Mesendoderm (in vitro differentiated cells): ENCODE results near the gene C21orf58.
A peak's percentile ranks its signal among the peaks of the same experiment; 100 is the strongest.

Experiments used
- DNase-seq: peaks from one replicate; pipeline ENCODE4 v3.0.0; 2013
- H2AK5ac ChIP-seq: 2 replicates; pipeline ENCODE4 v1.6.1; 2013; ENCODE audit warnings: low read length, inconsistent platforms
- H2BK120ac ChIP-seq: 2 replicates; pipeline ENCODE4 v1.6.1; 2013; ENCODE audit warnings: low read depth, mild to moderate bottlenecking, low read length, moderate library complexity, mixed read lengths
- H2BK15ac ChIP-seq: replicated peaks from 2 replicates; pipeline ENCODE4 v1.6.1; 2013; ENCODE audit warnings: low read depth, mild to moderate bottlenecking, moderate library complexity
- H2BK5ac ChIP-seq: 2 replicates; pipeline ENCODE4 v1.6.1; 2013; ENCODE audit warnings: low read length, inconsistent platforms
- H3K18ac ChIP-seq: 2 replicates; pipeline ENCODE4 v1.6.1; 2013; ENCODE audit warnings: mild to moderate bottlenecking, low read length, mixed read lengths
- H3K23ac ChIP-seq: one replicate; pipeline ENCODE4 v1.6.1; 2013; ENCODE audit warnings: low read length
- H3K27ac ChIP-seq: 2 replicates; pipeline ENCODE4 v1.5.1; 2013; ENCODE audit warnings: low read depth, mild to moderate bottlenecking, inconsistent platforms, low read length, moderate library complexity
- H3K27me3 ChIP-seq: 2 replicates; pipeline ENCODE4 v1.6.1; 2013; ENCODE audit warnings: low read length, control low read depth, mild to moderate bottlenecking, inconsistent platforms; ENCODE audit not compliant: insufficient read depth, poor library complexity
- H3K36me3 ChIP-seq: 2 replicates; pipeline ENCODE4 v1.6.1; 2013; ENCODE audit warnings: low read length, inconsistent platforms; ENCODE audit not compliant: control insufficient read depth, insufficient read depth
- H3K4ac ChIP-seq: one replicate; pipeline ENCODE4 v1.6.1; 2013; ENCODE audit warnings: low read depth, mild to moderate bottlenecking, low read length, moderate library complexity
- H3K4me1 ChIP-seq: 2 replicates; pipeline ENCODE4 v1.6.1; 2013; ENCODE audit warnings: low read depth, low read length, inconsistent platforms; ENCODE audit not compliant: control insufficient read depth
- H3K4me2 ChIP-seq: 2 replicates; pipeline ENCODE4 v1.6.1; 2013; ENCODE audit warnings: low read length
- H3K4me3 ChIP-seq: 2 replicates; pipeline ENCODE4 v1.5.1; 2013; ENCODE audit warnings: mild to moderate bottlenecking, low read length
- H3K56ac ChIP-seq: one replicate; pipeline ENCODE4 v1.6.1; 2013; ENCODE audit warnings: low read length
- H3K79me1 ChIP-seq: 2 replicates; pipeline ENCODE4 v1.6.1; 2013; ENCODE audit warnings: low read length, inconsistent platforms
- H3K79me2 ChIP-seq: 2 replicates; pipeline ENCODE4 v1.6.1; 2013; ENCODE audit warnings: mild to moderate bottlenecking, low read length; ENCODE audit not compliant: control insufficient read depth, insufficient read depth
- H3K9ac ChIP-seq: 2 replicates; pipeline ENCODE4 v1.6.1; 2013; ENCODE audit warnings: low read length, inconsistent platforms
- H4K5ac ChIP-seq: one replicate; pipeline ENCODE4 v1.6.1; 2013; ENCODE audit warnings: low read length
- H4K8ac ChIP-seq: one replicate; pipeline ENCODE4 v1.6.1; 2013; ENCODE audit warnings: low read depth, mild to moderate bottlenecking, control low read depth, low read length, moderate library complexity
- WGBS: extraction: QIAGEN DNeasy Blood & Tissue Kit; methylation state at CpG from one replicate; pipeline ENCODE4 v1.1.7; 2013; ENCODE audit warnings: low lambda C conversion rate, missing lambda C conversion rate; ENCODE audit not compliant: insufficient coverage; ENCODE audit errors: extremely low coverage; 5-methylcytosine and 5-hydroxymethylcytosine counted together

C21orf58 gene

GRCh38 chr21:46255166-46255565 lies 68.5 kb downstream of the C21orf58 start:
- Histone ChIP-seq H3K18ac (no peak overlapping the region), H2BK5ac (no peak overlapping the region), H2BK120ac (no peak overlapping the region), H3K4ac (no peak overlapping the region), H3K36me3 (peaks cover 28% of the 10 kb centered on the region), H3K79me2 (no peaks in the 10 kb centered on the region), H3K27ac (no peak overlapping the region), H3K4me2 (no peak overlapping the region), H3K23ac (no peak overlapping the region), H3K79me1 (no peaks in the 10 kb centered on the region), H4K8ac (no peak overlapping the region), H3K56ac (no peak overlapping the region), H2BK15ac (no peak overlapping the region), H3K27me3 (no peaks in the 10 kb centered on the region), H4K5ac (no peak overlapping the region), H2AK5ac (no peak overlapping the region), H3K4me1 (no peaks in the 10 kb centered on the region), H3K9ac (no peak overlapping the region), H3K4me3 (no peak overlapping the region)
- no peak for DNase-seq
- no CpG with 5 or more reads among the region's 11 CpGs for WGBS

GRCh38 chr21:46254208-46254975 lies 69.3 kb downstream of the C21orf58 start:
- Histone ChIP-seq H3K79me1 (no peaks in the 10 kb centered on the region), H3K36me3 (peaks cover 29% of the 10 kb centered on the region), H3K4me2 (no peak overlapping the region), H3K9ac (no peak overlapping the region), H3K79me2 (no peaks in the 10 kb centered on the region), H2AK5ac (no peak overlapping the region), H3K4me1 (no peaks in the 10 kb centered on the region), H2BK5ac (no peak overlapping the region), H4K8ac (no peak overlapping the region), H2BK15ac (no peak overlapping the region), H3K4me3 (no peak overlapping the region), H3K27me3 (no peaks in the 10 kb centered on the region), H3K27ac (no peak overlapping the region), H3K56ac (no peak overlapping the region), H2BK120ac (no peak overlapping the region), H3K4ac (no peak overlapping the region), H3K18ac (no peak overlapping the region), H4K5ac (no peak overlapping the region), H3K23ac (no peak overlapping the region)
- no peak for DNase-seq
- WGBS = no CpG with 5 or more reads among the region's 12 CpGs

GRCh38 chr21:46253610-46254124 lies 70.0 kb downstream of the C21orf58 start:
- no peaks in the 10 kb centered on the region for H3K27me3 ChIP-seq
- no peak overlapping the region for H3K18ac ChIP-seq
- H3K27ac ChIP-seq = no peak overlapping the region
- H3K4me2 ChIP-seq = no peak overlapping the region
- no peak overlapping the region for H3K9ac ChIP-seq
- H4K8ac ChIP-seq = no peak overlapping the region
- no peaks in the 10 kb centered on the region for H3K79me1 ChIP-seq
- DNase-seq = peak; percentile 70
- no peak overlapping the region for H3K23ac ChIP-seq
- no peaks in the 10 kb centered on the region for H3K4me1 ChIP-seq
- no peak overlapping the region for H4K5ac ChIP-seq
- no peak overlapping the region for H3K56ac ChIP-seq
- H2AK5ac ChIP-seq = no peak overlapping the region
- H3K36me3 ChIP-seq = peaks cover 26% of the 10 kb centered on the region
- WGBS = no CpG with 5 or more reads among the region's 8 CpGs
- H3K79me2 ChIP-seq = no peaks in the 10 kb centered on the region
- no peak overlapping the region for H3K4me3 ChIP-seq
- no peak overlapping the region for H2BK5ac ChIP-seq
- H2BK15ac ChIP-seq = no peak overlapping the region
- no peak overlapping the region for H2BK120ac ChIP-seq
- no peak overlapping the region for H3K4ac ChIP-seq

GRCh38 chr21:46252840-46253239 lies 70.8 kb downstream of the C21orf58 start:
- peaks cover 27% of the 10 kb centered on the region for H3K36me3 ChIP-seq
- no peak overlapping the region for H2AK5ac ChIP-seq
- H3K23ac ChIP-seq = no peak overlapping the region
- no peaks in the 10 kb centered on the region for H3K27me3 ChIP-seq
- H3K79me1 ChIP-seq = no peaks in the 10 kb centered on the region
- no peak overlapping the region for H3K27ac ChIP-seq
- no CpG with 5 or more reads among the region's 4 CpGs for WGBS
- DNase-seq = no peak
- no peak overlapping the region for H2BK5ac ChIP-seq
- H3K4ac ChIP-seq = no peak overlapping the region
- no peak overlapping the region for H2BK120ac ChIP-seq
- no peak overlapping the region for H3K9ac ChIP-seq
- no peaks in the 10 kb centered on the region for H3K4me1 ChIP-seq
- no peak overlapping the region for H2BK15ac ChIP-seq
- no peak overlapping the region for H3K4me2 ChIP-seq
- H4K5ac ChIP-seq = no peak overlapping the region
- no peak overlapping the region for H4K8ac ChIP-seq
- no peak overlapping the region for H3K18ac ChIP-seq
- H3K4me3 ChIP-seq = no peak overlapping the region
- no peak overlapping the region for H3K56ac ChIP-seq
- H3K79me2 ChIP-seq = no peaks in the 10 kb centered on the region
